HEK293 (cell line): ENCODE data around the gene F8A1.
A peak's percentile ranks its signal among the peaks of the same experiment; 100 is the strongest.
"Not testable (repeated sequence)": the region's sequence is repeated elsewhere in the genome, so short reads cannot be mapped to it uniquely, and the experiment has no call there.

Experiments used
- CTCF ChIA-PET: fragments of 350-600 bp; formaldehyde crosslinking; extraction: SDS; loops from one replicate; lab custom pipeline; 2021; ENCODE audit warnings: antibody characterized with exemption; lab: Yijun Ruan, JAX
- POLR2A ChIA-PET: fragments of 300-600 bp; formaldehyde crosslinking; extraction: SDS; loops from one replicate; lab custom pipeline; 2020; ENCODE audit warnings: antibody characterized with exemption, inconsistent platforms; lab: Yijun Ruan, JAX
- H3K27ac ChIP-seq: fragments of 200-500 bp; sonication (Bioruptor generic); 2 replicates; pipeline ENCODE4 v1.5.1; 2014; ENCODE audit warnings: low read depth, low read length, control low read depth, inconsistent platforms; ENCODE audit errors: extremely low read depth
- H3K36me3 ChIP-seq, 2 experiments: fragments of 200-500 bp in 1 of 2; sonication (Bioruptor generic) in 1 of 2; 1 replicate in 1 of 2; 2 replicates in 1 of 2; pipeline ENCODE4 v1.5.1; 2014 to 2017; ENCODE audit warnings: inconsistent platforms in 2 of 2, low read length in 2 of 2; ENCODE audit not compliant: control insufficient read depth in 2 of 2, insufficient read depth in 1 of 2
- H3K4me1 ChIP-seq: fragments of 200-500 bp; sonication (Bioruptor generic); 2 replicates; pipeline ENCODE4 v1.5.1; 2014; ENCODE audit warnings: mild to moderate bottlenecking, low read length, inconsistent platforms; ENCODE audit not compliant: control insufficient read depth, insufficient read depth
- H3K4me3 ChIP-seq: 2 replicates; pipeline ENCODE4 v1.5.1; 2011; ENCODE audit warnings: low read depth, mild to moderate bottlenecking, control low read depth, low read length, moderate library complexity
- H3K9me3 ChIP-seq: fragments of 200-500 bp; sonication (Bioruptor generic); 2 replicates; pipeline ENCODE4 v1.5.1; 2014; ENCODE audit warnings: low read depth, low read length, inconsistent platforms; ENCODE audit not compliant: control insufficient read depth, insufficient read depth
- BCL11A ChIP-seq: fragments of 450-650 bp; formaldehyde crosslinking; IDR thresholded peaks from 2 replicates; pipeline ENCODE4 v1.5.1; 2016; ENCODE audit warnings: low read depth, missing biosample characterization, missing genetic modification characterization
- KLF7 ChIP-seq: fragments of 450-650 bp; formaldehyde crosslinking; IDR thresholded peaks from 2 replicates; pipeline ENCODE4 v1.5.1; 2016; ENCODE audit warnings: missing biosample characterization, missing genetic modification characterization, borderline replicate concordance
- PRDM1 ChIP-seq: fragments of 450-650 bp; formaldehyde crosslinking; IDR thresholded peaks from 2 replicates; pipeline ENCODE4; 2016; ENCODE audit warnings: missing biosample characterization, missing genetic modification characterization
- ZFHX2 ChIP-seq: fragments of 450-650 bp; formaldehyde crosslinking; conservative IDR thresholded peaks from 2 replicates; pipeline ENCODE4 v1.5.1; 2016; ENCODE audit warnings: missing biosample characterization, missing genetic modification characterization
- ZNF140 ChIP-seq: fragments of 450-650 bp; formaldehyde crosslinking; IDR thresholded peaks from 2 replicates; pipeline ENCODE4 v1.5.1; 2016; ENCODE audit warnings: missing biosample characterization, missing genetic modification characterization
- ZNF391 ChIP-seq: fragments of 450-650 bp; formaldehyde crosslinking; IDR thresholded peaks from 2 replicates; pipeline ENCODE4 v1.5.1; 2016; ENCODE audit warnings: low read depth, missing biosample characterization, missing genetic modification characterization, borderline replicate concordance
- ZNF610 ChIP-seq: fragments of 450-650 bp; formaldehyde crosslinking; IDR thresholded peaks from 2 replicates; pipeline ENCODE4 v1.5.1; 2016; ENCODE audit warnings: missing biosample characterization, missing genetic modification characterization, borderline replicate concordance
- ZNF626 ChIP-seq: fragments of 450-650 bp; sonication (Bioruptor Pico); formaldehyde crosslinking; IDR thresholded peaks from 2 replicates; pipeline ENCODE4 v1.5.1; 2018; ENCODE audit warnings: missing biosample characterization, missing genetic modification characterization, inconsistent platforms
- ZNF654 ChIP-seq: fragments of 450-650 bp; formaldehyde crosslinking; IDR thresholded peaks from 2 replicates; pipeline ENCODE4 v1.5.1; 2016; ENCODE audit warnings: low read depth, missing biosample characterization, missing genetic modification characterization
- ZNF768 ChIP-seq: fragments of 450-650 bp; formaldehyde crosslinking; IDR thresholded peaks from 2 replicates; pipeline ENCODE4 v1.5.1; 2018; ENCODE audit warnings: missing biosample characterization, mild to moderate bottlenecking, missing genetic modification characterization
- TF ChIP-seq, protein P1 (sequence below): fragments of 450-650 bp; formaldehyde crosslinking; IDR thresholded peaks from 2 replicates; pipeline ENCODE4 v1.5.1; 2016; ENCODE audit warnings: missing biosample characterization, missing genetic modification characterization
- TF ChIP-seq, protein P2 (sequence below): fragments of 450-650 bp; formaldehyde crosslinking; IDR thresholded peaks from 2 replicates; pipeline ENCODE4 v1.5.1; 2016; ENCODE audit warnings: missing biosample characterization, missing genetic modification characterization
- TF ChIP-seq, protein P3 (sequence below): fragments of 450-650 bp; formaldehyde crosslinking; IDR thresholded peaks from 2 replicates; pipeline ENCODE4 v1.5.1; 2016; ENCODE audit warnings: missing biosample characterization, missing genetic modification characterization

Gene F8A1

DNA sequence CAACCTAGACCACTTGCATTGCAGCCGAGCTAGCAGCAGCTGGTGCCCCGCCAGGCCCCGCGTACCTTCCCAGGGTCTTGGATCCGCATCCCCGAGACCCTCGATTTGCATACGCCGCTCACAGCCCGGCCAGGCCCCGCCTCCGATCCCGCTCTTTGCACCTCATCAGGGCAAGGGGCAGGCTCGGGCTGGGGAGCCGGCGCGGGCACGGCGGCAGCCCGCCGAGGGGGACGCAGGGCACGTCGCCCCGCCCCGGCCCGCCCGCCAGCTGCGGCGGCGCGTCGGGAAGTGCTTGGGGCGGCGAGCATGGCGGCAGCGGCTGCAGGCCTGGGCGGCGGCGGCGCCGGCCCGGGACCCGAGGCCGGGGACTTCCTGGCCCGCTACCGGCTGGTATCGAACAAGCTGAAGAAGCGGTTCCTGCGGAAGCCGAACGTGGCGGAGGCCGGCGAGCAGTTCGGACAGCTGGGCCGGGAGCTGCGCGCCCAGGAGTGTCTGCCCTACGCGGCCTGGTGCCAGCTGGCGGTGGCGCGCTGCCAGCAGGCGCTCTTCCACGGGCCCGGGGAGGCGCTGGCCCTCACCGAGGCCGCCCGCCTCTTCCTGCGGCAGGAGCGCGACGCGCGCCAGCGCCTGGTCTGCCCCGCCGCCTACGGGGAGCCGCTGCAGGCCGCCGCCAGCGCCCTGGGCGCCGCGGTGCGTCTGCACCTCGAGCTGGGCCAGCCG, at the start of gene F8A1:
Gene F8A1, plus strand, starts transcription at position 287 of the 720 bp plus-strand sequence. Its CDS starts 20 bp downstream, at position 307.
- H3K9me3 ChIP-seq, H3K36me3 ChIP-seq, POLR2A ChIA-PET, H3K4me3 ChIP-seq, H3K27ac ChIP-seq, CTCF ChIA-PET, H3K4me1 ChIP-seq: not testable (repeated sequence)

DNA sequence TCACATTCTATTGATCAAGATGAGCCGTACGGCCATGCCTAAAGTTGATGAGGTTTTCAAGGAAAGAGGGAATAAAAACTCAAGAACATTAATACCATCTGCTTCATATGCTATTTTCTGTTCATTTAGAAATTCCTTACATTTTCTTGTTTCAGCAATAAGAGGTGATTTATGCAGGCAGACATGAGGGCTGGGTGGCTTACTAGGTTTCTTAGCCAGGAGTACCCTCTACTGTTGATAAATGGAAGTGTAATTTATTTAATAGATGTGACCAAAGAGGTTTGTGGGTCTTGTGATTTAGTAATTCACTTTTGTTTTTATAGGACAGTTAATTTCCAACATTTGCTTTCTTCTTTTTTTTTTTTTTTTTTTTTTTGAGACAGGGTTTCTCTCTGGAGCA, 45.3 kb upstream of the F8A1 start:
- ChIA-PET POLR2A (no interaction called here), CTCF (interaction anchor here (0.6 to 3.8 kb wide), 10 partner anchors 9 to 458 kb away, joined by 4 to 29 read pairs (median 5); partner anchors contain the start of gene DKC1)
- Histone ChIP-seq H3K4me3 (no peak overlapping the region), H3K9me3 (no peaks in the 10 kb centered on the region), H3K27ac (no peak overlapping the region), H3K4me1 (no peaks in the 10 kb centered on the region), H3K36me3 (no peaks in the 10 kb centered on the region)
- no peak for TF ChIP-seq BCL11A (tag by site-specific recombination)
- 0 out of 2 replicates have a peak, but pooled peaks have one; percentile 6 for TF ChIP-seq PRDM1
- TF ChIP-seq ZNF654: peak; percentile 87
- TF ChIP-seq, protein P1, sequence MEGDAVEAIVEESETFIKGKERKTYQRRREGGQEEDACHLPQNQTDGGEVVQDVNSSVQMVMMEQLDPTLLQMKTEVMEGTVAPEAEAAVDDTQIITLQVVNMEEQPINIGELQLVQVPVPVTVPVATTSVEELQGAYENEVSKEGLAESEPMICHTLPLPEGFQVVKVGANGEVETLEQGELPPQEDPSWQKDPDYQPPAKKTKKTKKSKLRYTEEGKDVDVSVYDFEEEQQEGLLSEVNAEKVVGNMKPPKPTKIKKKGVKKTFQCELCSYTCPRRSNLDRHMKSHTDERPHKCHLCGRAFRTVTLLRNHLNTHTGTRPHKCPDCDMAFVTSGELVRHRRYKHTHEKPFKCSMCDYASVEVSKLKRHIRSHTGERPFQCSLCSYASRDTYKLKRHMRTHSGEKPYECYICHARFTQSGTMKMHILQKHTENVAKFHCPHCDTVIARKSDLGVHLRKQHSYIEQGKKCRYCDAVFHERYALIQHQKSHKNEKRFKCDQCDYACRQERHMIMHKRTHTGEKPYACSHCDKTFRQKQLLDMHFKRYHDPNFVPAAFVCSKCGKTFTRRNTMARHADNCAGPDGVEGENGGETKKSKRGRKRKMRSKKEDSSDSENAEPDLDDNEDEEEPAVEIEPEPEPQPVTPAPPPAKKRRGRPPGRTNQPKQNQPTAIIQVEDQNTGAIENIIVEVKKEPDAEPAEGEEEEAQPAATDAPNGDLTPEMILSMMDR (tag by site-specific recombination): peak; percentile 12; the same call in 1 of the 2 replicates
- no peak for TF ChIP-seq ZNF626 (tag by site-specific recombination)

DNA sequence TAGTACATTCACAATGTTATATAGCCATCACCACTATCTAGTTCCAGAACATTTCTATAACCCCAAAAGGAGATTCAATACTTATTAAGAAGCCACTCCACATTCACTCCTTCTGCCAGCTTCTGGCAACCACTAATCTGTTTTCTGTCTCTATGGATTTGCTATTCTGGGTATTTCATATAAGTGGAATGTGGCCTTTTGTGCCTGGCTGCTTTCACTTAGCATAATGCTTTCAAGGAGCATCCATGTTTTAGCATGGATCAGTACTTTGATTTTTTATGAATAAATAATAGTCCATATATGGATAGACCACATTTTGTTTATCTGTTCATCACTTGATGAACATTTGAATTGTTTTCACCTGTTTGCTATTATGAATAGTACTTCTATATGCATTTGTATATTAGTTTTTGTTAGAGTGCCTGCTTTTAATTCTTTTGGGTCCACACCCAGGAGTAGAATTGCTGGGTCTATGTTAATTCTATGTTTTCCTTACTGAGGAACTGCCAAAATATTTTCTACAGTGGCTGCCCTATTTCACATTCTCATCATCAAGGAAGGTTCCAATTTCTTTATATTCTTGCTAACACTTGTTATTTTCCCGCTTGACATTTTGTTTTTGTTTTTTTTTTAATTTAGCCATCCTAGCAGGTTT, 35.1 kb upstream of the F8A1 start:
- no peak overlapping the region for H3K27ac ChIP-seq
- no peaks in the 10 kb centered on the region; the same call in 1 of the 2 replicates for H3K9me3 ChIP-seq
- ChIA-PET POLR2A (no interaction called here), CTCF (interaction anchor here (0.5 kb wide), 1 partner anchor 1451 kb away, joined by 3 read pairs; no protein-coding TSS in a partner anchor)
- H3K4me3 ChIP-seq: no peak overlapping the region
- TF ChIP-seq ZNF140 (tag by site-specific recombination): peak; percentile 29; the same call in 1 of the 2 replicates
- TF ChIP-seq ZNF768 (tag by site-specific recombination): no peak
- no peaks in the 10 kb centered on the region for H3K36me3 ChIP-seq
- H3K4me1 ChIP-seq: no peaks in the 10 kb centered on the region

DNA sequence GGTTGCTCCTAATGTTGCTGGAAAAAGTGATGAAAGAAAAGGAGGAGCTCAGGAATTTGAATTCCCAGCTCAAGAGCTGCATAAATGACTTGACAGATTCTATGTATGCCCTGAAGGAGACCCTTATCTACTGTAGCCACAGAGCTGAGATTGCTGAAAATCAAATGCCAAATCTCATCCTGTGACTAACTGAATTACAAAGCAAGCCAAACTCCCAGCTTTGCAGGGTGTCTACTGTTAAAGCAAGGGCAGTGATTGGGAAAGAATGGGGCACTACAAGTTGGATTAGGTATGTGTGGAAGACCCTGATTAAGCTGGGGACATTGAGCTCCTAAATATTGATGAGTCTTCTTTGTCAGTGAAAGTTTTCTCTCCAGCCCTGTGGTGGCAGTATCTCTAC, 30.9 kb upstream of the F8A1 start:
- POLR2A ChIA-PET: no interaction called here
- Histone ChIP-seq H3K4me3 (no peak overlapping the region), H3K27ac (no peak overlapping the region), H3K9me3 (no peaks in the 10 kb centered on the region; the same call in 1 of the 2 replicates), H3K36me3 (no peaks in the 10 kb centered on the region), H3K4me1 (no peaks in the 10 kb centered on the region)
- CTCF ChIA-PET: no interaction called here
- TF ChIP-seq ZNF391 (tag by site-specific recombination): no peak
- TF ChIP-seq, protein P2, sequence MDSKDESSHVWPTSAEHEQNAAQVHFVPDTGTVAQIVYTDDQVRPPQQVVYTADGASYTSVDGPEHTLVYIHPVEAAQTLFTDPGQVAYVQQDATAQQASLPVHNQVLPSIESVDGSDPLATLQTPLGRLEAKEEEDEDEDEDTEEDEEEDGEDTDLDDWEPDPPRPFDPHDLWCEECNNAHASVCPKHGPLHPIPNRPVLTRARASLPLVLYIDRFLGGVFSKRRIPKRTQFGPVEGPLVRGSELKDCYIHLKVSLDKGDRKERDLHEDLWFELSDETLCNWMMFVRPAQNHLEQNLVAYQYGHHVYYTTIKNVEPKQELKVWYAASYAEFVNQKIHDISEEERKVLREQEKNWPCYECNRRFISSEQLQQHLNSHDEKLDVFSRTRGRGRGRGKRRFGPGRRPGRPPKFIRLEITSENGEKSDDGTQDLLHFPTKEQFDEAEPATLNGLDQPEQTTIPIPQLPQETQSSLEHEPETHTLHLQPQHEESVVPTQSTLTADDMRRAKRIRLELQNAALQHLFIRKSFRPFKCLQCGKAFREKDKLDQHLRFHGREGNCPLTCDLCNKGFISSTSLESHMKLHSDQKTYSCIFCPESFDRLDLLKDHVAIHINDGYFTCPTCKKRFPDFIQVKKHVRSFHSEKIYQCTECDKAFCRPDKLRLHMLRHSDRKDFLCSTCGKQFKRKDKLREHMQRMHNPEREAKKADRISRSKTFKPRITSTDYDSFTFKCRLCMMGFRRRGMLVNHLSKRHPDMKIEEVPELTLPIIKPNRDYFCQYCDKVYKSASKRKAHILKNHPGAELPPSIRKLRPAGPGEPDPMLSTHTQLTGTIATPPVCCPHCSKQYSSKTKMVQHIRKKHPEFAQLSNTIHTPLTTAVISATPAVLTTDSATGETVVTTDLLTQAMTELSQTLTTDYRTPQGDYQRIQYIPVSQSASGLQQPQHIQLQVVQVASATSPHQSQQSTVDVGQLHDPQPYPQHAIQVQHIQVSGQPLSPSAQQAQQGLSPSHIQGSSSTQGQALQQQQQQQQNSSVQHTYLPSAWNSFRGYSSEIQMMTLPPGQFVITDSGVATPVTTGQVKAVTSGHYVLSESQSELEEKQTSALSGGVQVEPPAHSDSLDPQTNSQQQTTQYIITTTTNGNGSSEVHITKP (tag by site-specific recombination): no peak
- no peak for TF ChIP-seq KLF7 (tag by site-specific recombination)
- no peak for TF ChIP-seq ZFHX2
- TF ChIP-seq, protein P3, sequence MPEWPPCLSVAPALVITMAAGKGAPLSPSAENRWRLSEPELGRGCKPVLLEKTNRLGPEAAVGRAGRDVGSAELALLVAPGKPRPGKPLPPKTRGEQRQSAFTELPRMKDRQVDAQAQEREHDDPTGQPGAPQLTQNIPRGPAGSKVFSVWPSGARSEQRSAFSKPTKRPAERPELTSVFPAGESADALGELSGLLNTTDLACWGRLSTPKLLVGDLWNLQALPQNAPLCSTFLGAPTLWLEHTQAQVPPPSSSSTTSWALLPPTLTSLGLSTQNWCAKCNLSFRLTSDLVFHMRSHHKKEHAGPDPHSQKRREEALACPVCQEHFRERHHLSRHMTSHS (tag by site-specific recombination): no peak
- TF ChIP-seq ZNF610 (tag by site-specific recombination): no peak
